Gastroesophageal sphincter (tissue), 4 donors: ENCODE results near the gene SHC2. TPM values are rescaled to one million over a fixed set of nuclear protein-coding genes. Genes with fewer than 3 reads are reported as not detected.

ENCODE experiments used
- ATAC-seq: fragments of 150-250 bp; one replicate; pipeline ENCODE4 v1.9.1; 2016; ENCODE audit warnings: mild to moderate bottlenecking, moderate library complexity
- H3K27ac ChIP-seq, 4 donors: fragments of 200-600 bp; sonication (generic) in 3 of 4; 1 replicate in 3 of 4; 2 replicates in 1 of 4; pipeline ENCODE4 v1.5.1; 2016 to 2019
- H3K27me3 ChIP-seq: fragments of 200-600 bp; sonication (generic); one replicate; pipeline ENCODE4 v1.5.1; 2019
- H3K36me3 ChIP-seq, 2 donors: fragments of 200-600 bp; sonication (generic); one replicate each; pipeline ENCODE4 v1.5.1; 2019; ENCODE audit warnings: control low read depth in 1 of 2
- H3K4me1 ChIP-seq, 3 donors: fragments of 200-600 bp; sonication (generic); 1 replicate in 2 of 3; 2 replicates in 1 of 3; pipeline ENCODE4 v1.5.1; 2016 to 2019; ENCODE audit warnings: control low read depth in 2 of 3
- H3K4me3 ChIP-seq, 2 donors: fragments of 200-600 bp; sonication (generic); one replicate each; pipeline ENCODE4 v1.5.1; 2019; ENCODE audit warnings: mild to moderate bottlenecking in 1 of 2, moderate library complexity in 1 of 2
- H3K9me3 ChIP-seq, 3 donors: fragments of 200-600 bp; sonication (generic); one replicate each; pipeline ENCODE4 v1.5.1; 2017 to 2019; ENCODE audit warnings: control low read depth in 2 of 3
- EP300 ChIP-seq: sonication (generic); formaldehyde crosslinking; IDR thresholded peaks from one replicate; pipeline ENCODE4 v1.6.1; 2017; ENCODE audit warnings: antibody characterized with exemption, mild to moderate bottlenecking
- POLR2A ChIP-seq, 2 donors: fragments of 450-650 bp; IDR thresholded peaks; one replicate each; pipeline ENCODE4 v1.6.1; 2017; ENCODE audit warnings: antibody characterized with exemption in 2 of 2, mild to moderate bottlenecking in 2 of 2, moderate library complexity in 1 of 2
- POLR2AphosphoS5 ChIP-seq: sonication (generic); formaldehyde crosslinking; IDR thresholded peaks from one replicate; pipeline ENCODE4 v1.6.1; 2017; ENCODE audit warnings: antibody characterized with exemption
- WGBS, 2 donors: methylation state at CpG; one replicate each; pipeline ENCODE4 v1.1.5; 2018; ENCODE audit warnings: low coverage in 1 of 2; 5-methylcytosine and 5-hydroxymethylcytosine counted together
- total RNA-seq, 4 donors: library from RNA; depleted of rRNA; stranded (reverse); fragments of >200 nt; gene quantifications; one replicate each; pipeline ENCODE4 v1.1.0, GENCODE V29; 2016
- TF ChIP-seq, protein P1 (sequence below), 4 experiments: fragments of 200-600 bp in 2 of 4; fragments of 450-650 bp in 2 of 4; sonication (generic) in 1 of 4; IDR thresholded peaks; one replicate each; pipeline ENCODE4 v1.5.1; 2017 to 2019; ENCODE audit warnings: antibody characterized with exemption in 4 of 4, mild to moderate bottlenecking in 2 of 4, moderate library complexity in 2 of 4

Gene SHC2
- total RNA-seq, 4 donors from 2014 or later: 14.7 to 24.6 (median 20.4) TPM

DNA sequence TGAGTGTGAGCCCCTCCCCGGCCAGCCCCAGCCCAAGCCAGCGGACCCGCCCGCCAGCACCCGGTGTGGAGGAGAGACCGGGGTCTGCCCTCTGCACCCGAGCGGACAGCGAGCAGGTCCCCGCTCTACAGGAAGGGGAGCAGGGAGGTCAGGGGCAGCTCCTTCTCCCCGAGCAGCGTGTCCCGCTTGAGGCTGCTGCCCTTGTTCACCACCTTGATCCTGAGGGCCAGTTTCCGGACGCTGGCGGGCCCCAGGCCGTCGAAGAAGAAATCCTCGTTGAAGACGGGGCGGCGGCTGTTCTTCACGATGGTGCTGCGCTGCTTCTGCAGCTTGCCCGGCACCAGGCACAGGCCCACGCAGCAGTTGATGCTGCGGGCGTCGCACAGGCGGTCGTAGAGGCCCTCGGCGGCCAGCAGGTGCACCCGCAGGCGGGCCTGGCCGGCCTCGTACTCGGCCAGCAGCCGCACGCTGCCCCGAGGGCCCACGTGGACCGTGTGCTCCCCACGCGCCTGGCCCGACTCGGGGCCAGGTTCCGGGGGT is 53.8 kb downstream of the SHC2 start:
- WGBS, 2 donors: 66% methylated on average over 4 of the region's 48 CpGs; no CpG with 5 or more reads in 1 of the 2 donors
- H3K4me1 ChIP-seq: peaks cover 0 to 28% (median 17%) of the 10 kb centered on the region in 3 donors
- peaks cover 88% of the 10 kb centered on the region for H3K27me3 ChIP-seq
- no peaks in the 10 kb centered on the region for H3K9me3 ChIP-seq
- no peak overlapping the region for H3K27ac ChIP-seq
- no peak for ATAC-seq
- no peak overlapping the region for H3K4me3 ChIP-seq
- H3K36me3 ChIP-seq: no peaks in the 10 kb centered on the region
- TF ChIP-seq EP300 (no peak), POLR2A (IDR thresholded peaks at IDR 0.05) (no peak), POLR2AphosphoS5 (no peak)
- TF ChIP-seq, protein P1, sequence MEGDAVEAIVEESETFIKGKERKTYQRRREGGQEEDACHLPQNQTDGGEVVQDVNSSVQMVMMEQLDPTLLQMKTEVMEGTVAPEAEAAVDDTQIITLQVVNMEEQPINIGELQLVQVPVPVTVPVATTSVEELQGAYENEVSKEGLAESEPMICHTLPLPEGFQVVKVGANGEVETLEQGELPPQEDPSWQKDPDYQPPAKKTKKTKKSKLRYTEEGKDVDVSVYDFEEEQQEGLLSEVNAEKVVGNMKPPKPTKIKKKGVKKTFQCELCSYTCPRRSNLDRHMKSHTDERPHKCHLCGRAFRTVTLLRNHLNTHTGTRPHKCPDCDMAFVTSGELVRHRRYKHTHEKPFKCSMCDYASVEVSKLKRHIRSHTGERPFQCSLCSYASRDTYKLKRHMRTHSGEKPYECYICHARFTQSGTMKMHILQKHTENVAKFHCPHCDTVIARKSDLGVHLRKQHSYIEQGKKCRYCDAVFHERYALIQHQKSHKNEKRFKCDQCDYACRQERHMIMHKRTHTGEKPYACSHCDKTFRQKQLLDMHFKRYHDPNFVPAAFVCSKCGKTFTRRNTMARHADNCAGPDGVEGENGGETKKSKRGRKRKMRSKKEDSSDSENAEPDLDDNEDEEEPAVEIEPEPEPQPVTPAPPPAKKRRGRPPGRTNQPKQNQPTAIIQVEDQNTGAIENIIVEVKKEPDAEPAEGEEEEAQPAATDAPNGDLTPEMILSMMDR (IDR thresholded peaks at IDR 0.05): no peak

DNA sequence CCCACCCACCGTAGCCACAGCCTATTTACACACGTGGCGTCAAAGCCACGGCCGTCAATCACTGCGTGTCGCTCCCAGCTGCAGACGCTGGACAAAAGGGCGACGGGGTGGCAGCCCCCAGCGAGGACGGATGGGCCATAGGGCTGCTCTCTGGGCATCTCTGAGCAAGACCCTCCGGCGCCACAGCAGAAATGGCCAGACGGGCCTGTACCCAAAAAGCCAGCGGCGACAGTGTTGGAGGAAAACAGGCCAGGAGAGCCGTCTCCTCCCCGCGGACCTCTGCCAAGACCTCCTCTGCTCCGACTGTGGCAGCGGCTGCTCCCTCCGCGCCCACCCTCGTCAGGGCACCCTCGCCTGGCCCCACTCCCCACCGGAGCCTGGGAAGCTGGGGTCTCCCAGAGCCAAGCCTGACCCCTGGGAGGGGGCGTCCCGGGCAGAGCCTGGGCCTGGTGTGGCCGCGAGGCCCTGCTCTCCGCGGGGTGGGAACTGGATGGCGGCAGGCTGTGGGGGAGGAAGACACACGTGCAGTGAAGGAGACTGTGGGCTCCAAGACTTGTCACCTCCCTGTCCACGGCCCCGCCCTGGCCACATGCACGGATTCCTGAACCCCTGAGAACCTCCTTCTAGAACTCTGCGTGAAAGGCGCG is 54.6 kb downstream of the SHC2 start:
- Histone ChIP-seq H3K27me3 (peaks cover 88% of the 10 kb centered on the region), H3K27ac (no peak overlapping the region), H3K36me3 (no peaks in the 10 kb centered on the region), H3K4me3 (no peak overlapping the region), H3K9me3 (no peaks in the 10 kb centered on the region), H3K4me1 (peaks cover 0 to 33% (median 17%) of the 10 kb centered on the region in 3 donors)
- 20 to 80% methylated on average over 1 to 2 of the region's 41 CpGs for WGBS, 2 donors
- no peak for ATAC-seq
- TF ChIP-seq EP300 (no peak), POLR2AphosphoS5 (no peak), POLR2A (IDR thresholded peaks at IDR 0.05) (no peak)
- TF ChIP-seq, protein P1 (IDR thresholded peaks at IDR 0.05): no peak

DNA sequence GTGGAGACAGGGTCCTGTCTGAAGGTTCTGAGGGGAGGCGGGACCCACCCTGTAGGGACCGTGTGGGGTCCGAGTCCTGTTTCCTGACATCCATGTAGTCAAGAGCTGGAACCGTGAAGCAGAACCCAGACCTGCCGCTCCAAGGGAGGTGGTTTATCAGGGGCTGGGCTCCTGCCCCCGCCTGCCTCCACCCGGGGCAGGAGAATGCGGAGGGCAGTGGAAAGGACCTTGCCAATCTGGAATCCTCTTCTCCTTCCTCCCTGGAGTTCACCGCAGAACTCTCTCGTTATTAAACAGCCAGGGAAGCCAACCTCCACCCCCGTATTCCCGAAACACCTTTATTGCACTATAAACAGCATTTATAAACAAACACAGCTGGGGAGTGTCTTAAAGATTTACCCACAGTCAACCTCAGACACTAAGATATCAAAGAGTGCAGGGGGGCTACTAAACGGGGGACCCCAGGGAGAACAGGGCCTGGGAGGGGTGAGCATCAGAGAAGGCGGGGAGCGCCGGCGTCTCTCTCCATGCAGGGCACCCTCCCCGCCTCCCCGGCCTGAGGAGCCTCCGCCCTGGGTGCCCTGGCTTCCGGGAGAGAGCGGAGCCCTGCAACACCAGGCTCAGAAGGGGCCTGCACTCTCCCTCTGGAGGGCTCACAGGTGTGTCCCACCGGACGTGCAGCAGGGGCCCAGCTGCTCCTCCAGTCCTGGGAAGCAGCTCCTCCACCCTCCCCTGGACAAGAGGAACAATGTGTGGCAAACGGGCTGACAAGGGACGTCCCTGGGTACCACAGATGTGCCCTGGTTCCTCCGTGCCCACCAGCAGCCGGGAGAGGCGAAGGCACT is 55.5 kb downstream of the SHC2 start:
- Histone ChIP-seq H3K9me3 (no peaks in the 10 kb centered on the region), H3K36me3 (no peaks in the 10 kb centered on the region), H3K27me3 (peaks cover 89% of the 10 kb centered on the region), H3K27ac (no peak overlapping the region), H3K4me3 (no peak overlapping the region), H3K4me1 (peaks cover 0 to 33% (median 17%) of the 10 kb centered on the region in 3 donors)
- WGBS, 2 donors: 17 to 74% methylated on average over 4 to 7 of the region's 29 CpGs
- TF ChIP-seq POLR2AphosphoS5 (no peak), POLR2A (IDR thresholded peaks at IDR 0.05) (no peak), EP300 (no peak)
- TF ChIP-seq, protein P1 (IDR thresholded peaks at IDR 0.05): no peak
- ATAC-seq: no peak

DNA sequence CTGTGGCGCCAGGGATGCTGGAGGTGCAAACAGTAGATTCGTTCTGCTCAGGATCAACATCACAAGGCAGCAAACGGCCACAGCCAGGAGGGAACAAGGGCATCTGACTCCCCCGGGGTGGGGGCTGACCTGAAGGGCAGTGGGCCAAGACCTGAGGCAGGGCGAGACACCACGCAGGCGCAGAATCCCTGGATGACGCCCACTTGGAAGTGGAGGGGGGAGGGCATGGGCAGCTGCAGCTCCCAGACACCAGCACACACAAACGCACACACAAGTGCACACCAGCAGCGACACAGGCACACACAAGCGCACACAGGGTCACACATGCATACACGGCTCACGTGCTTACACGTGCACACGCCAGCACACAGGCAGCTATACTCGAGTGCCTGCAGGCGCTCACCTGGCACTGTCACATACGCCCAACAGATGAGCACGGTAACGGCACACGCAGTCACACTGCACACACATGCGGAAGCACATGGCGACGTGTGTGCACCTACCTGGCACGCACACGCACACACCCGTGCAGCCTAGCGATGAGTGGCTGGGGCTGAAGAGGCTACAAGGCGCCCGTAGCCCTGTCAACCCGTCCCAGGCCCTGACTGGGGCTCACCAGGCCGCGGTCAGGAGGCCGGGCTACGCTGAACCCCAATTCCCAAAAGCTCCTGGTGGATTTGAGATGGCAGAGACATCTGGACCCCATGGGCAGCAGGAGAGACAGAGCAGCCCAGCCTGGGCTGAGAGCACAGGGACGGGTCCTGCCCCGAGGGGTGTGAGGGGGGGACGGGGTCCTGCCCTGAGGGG is 57.4 kb downstream of the SHC2 start:
- Histone ChIP-seq H3K36me3 (no peaks in the 10 kb centered on the region), H3K4me1 (peaks cover 0 to 14% (median 5%) of the 10 kb centered on the region in 3 donors), H3K27ac (no peak overlapping the region), H3K4me3 (no peak overlapping the region), H3K27me3 (peaks cover 82% of the 10 kb centered on the region), H3K9me3 (no peaks in the 10 kb centered on the region)
- no peak for ATAC-seq
- TF ChIP-seq EP300 (no peak), POLR2A (IDR thresholded peaks at IDR 0.05) (no peak)
- TF ChIP-seq, protein P1 (IDR thresholded peaks at IDR 0.05): no peak
- no CpG with 5 or more reads among the region's 38 CpGs for WGBS, 2 donors
